Erythroblast (primary cell): Measurements from ENCODE around the gene THOC1.

ENCODE experiments used
- GATA1 ChIP-seq: IDR thresholded peaks from 2 replicates; pipeline ENCODE4 v1.6.1; 2011; ENCODE audit warnings: low read depth, mild to moderate bottlenecking, control low read depth, low read length, moderate library complexity
- POLR2A ChIP-seq: IDR thresholded peaks from 2 replicates; pipeline ENCODE4 v1.6.1; 2011; ENCODE audit warnings: mild to moderate bottlenecking, low read length

GRCh38 chr18:313931-314330, 46.1 kb upstream of the THOC1 start:
- TF ChIP-seq POLR2A (no peak), GATA1 (no peak)
